ENCODE data around the gene CARMIL1.

The CARMIL1 gene

DNA sequence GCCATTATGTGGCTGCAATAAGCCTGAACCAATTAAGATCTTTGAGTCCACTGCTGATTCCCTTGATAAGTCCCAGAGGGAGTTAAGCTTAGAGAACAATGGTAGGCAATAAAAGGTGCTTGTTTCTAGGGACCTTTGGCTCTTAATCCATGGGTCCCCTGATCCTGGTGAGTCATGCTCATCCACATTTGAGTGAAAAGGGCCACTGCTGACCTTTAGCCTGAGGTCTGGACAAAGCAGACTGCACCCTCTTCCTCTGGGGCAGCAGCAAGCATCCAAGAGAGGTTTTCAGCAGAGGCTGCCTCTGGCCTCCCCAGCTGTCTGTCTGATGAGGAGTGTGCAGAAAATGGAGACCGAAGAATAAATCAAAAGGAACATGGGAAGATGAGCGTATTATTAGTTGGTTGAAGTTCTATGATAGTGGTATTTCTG is 356.7 kb downstream of the CARMIL1 start:
- TF ChIP-seq, protein P1, sequence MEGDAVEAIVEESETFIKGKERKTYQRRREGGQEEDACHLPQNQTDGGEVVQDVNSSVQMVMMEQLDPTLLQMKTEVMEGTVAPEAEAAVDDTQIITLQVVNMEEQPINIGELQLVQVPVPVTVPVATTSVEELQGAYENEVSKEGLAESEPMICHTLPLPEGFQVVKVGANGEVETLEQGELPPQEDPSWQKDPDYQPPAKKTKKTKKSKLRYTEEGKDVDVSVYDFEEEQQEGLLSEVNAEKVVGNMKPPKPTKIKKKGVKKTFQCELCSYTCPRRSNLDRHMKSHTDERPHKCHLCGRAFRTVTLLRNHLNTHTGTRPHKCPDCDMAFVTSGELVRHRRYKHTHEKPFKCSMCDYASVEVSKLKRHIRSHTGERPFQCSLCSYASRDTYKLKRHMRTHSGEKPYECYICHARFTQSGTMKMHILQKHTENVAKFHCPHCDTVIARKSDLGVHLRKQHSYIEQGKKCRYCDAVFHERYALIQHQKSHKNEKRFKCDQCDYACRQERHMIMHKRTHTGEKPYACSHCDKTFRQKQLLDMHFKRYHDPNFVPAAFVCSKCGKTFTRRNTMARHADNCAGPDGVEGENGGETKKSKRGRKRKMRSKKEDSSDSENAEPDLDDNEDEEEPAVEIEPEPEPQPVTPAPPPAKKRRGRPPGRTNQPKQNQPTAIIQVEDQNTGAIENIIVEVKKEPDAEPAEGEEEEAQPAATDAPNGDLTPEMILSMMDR (IDR thresholded peaks at IDR 0.05), result no peak
- Histone ChIP-seq H3K4me3 (ENCODE audit: low read depth in 1 of 2, low read length in 1 of 2) (no peak overlapping the region), H3K9me3 (no peaks in the 10 kb centered on the region), H3K27me3 (peaks cover 10% of the 10 kb centered on the region), H3K4me1 (ENCODE audit: control insufficient read depth in 1 of 2, insufficient read depth in 1 of 2, low read depth in 1 of 2, low read length in 1 of 2) (no peaks in the 10 kb centered on the region), H3K27ac (no peak overlapping the region), H3K36me3 (no peaks in the 10 kb centered on the region)

DNA sequence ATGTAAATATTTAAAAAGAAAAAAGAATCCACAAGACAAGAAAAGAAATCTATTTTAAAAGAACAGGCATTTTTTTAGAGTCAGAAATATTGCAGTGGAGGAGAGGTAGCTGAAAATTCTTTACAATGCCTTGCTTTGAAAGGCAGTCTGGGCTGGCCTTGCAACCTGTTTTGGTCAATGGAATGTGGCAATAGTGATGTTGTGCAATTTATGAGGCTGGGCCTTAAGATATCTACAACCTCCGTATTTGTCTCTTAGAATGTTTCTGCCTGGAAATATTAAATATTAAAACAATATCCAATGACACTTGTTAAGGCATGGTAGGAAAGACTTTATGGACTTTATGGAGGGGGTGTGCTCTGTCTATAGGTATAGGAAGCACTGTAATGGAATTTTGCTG is 358.0 kb downstream of the CARMIL1 start:
- Histone ChIP-seq H3K27ac (no peak overlapping the region), H3K4me3 (ENCODE audit: low read depth in 1 of 2, low read length in 1 of 2) (no peak overlapping the region), H3K9me3 (no peaks in the 10 kb centered on the region), H3K27me3 (peaks cover 14% of the 10 kb centered on the region), H3K4me1 (ENCODE audit: control insufficient read depth in 1 of 2, insufficient read depth in 1 of 2, low read depth in 1 of 2, low read length in 1 of 2) (no peaks in the 10 kb centered on the region), H3K36me3 (no peaks in the 10 kb centered on the region)
- TF ChIP-seq, protein P1 (IDR thresholded peaks at IDR 0.05), result no peak

DNA sequence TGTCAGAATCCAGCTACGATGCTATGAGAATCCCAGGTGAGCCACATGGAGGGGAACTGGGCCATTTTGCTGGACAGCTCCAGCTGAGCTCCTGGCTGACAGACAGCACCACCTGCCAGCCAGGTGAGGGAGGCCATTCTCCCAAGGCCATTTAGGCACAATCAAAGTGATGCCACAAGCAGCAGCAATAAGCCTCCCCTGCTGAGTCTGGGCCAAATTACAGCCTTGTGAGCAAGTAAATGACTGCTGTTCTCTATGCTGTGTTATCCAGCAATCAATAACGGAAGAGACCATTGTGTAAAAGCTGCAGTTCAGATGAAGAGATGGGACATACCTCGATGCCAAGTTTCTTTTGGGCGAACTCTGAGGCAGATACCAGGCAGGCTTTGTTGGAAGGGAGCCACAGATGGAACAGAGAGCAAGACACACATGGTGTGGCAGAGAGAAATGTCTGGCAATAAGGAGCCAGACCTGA is 358.8 kb downstream of the CARMIL1 start:
- TF ChIP-seq, protein P1 (IDR thresholded peaks at IDR 0.05), result no peak
- H3K27me3 ChIP-seq, result peaks cover 20% of the 10 kb centered on the region
- no peaks in the 10 kb centered on the region for H3K9me3 ChIP-seq
- no peaks in the 10 kb centered on the region for H3K4me1 ChIP-seq (ENCODE audit: control insufficient read depth in 1 of 2, insufficient read depth in 1 of 2, low read depth in 1 of 2, low read length in 1 of 2)
- no peak overlapping the region for H3K27ac ChIP-seq
- H3K4me3 ChIP-seq (ENCODE audit: low read depth in 1 of 2, low read length in 1 of 2), result no peak overlapping the region
- no peaks in the 10 kb centered on the region for H3K36me3 ChIP-seq

DNA sequence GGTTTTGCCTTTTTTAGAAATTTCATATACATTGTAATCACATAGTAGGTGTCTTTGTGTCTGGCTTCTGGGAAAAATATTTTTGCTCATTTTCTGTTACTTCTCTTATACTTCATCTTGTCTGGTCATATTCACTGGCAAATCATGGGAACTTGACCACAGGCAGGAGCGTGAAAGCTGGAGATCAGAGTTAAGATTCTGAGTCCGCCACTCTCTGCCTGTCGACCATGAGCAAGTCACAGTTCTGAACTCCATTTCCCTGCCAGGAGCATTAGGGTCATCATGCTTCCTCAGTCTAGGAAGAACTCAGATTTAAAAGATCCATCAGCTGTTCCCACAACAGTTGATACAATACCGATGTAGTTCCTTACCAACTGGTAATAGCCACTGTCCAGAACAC is 360.5 kb downstream of the CARMIL1 start:
- Histone ChIP-seq H3K4me3 (ENCODE audit: low read depth in 1 of 2, low read length in 1 of 2) (no peak overlapping the region), H3K27ac (no peak overlapping the region), H3K36me3 (no peaks in the 10 kb centered on the region), H3K9me3 (no peaks in the 10 kb centered on the region), H3K27me3 (peaks cover 32% of the 10 kb centered on the region), H3K4me1 (ENCODE audit: control insufficient read depth in 1 of 2, insufficient read depth in 1 of 2, low read depth in 1 of 2, low read length in 1 of 2) (no peaks in the 10 kb centered on the region)
- TF ChIP-seq, protein P1 (IDR thresholded peaks at IDR 0.05), result no peak

DNA sequence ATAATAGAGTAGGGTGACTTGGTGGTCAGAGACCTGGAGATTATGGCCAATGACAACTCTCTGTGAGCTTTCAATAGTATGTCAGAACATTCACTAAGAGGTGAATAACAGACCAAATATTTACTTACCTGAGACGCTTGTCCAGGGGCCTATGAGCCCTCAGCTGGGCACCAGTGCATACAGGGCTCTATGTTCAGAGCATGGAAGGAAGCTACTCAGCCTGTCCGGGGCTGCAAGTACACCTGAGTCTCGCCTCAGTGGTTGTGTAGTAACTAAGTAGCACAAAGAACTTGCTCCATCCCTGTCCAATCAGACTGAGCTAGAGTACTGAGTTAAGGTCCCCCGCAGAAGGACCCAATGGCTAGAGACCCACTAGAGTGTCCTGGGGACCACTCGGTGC is 361.3 kb downstream of the CARMIL1 start:
- no peak overlapping the region for H3K4me3 ChIP-seq (ENCODE audit: low read depth in 1 of 2, low read length in 1 of 2)
- peaks cover 37% of the 10 kb centered on the region for H3K27me3 ChIP-seq
- H3K9me3 ChIP-seq, result no peaks in the 10 kb centered on the region
- no peaks in the 10 kb centered on the region for H3K4me1 ChIP-seq (ENCODE audit: control insufficient read depth in 1 of 2, insufficient read depth in 1 of 2, low read depth in 1 of 2, low read length in 1 of 2)
- H3K36me3 ChIP-seq, result no peaks in the 10 kb centered on the region
- no peak overlapping the region for H3K27ac ChIP-seq
- TF ChIP-seq, protein P1 (IDR thresholded peaks at IDR 0.05), result no peak

DNA sequence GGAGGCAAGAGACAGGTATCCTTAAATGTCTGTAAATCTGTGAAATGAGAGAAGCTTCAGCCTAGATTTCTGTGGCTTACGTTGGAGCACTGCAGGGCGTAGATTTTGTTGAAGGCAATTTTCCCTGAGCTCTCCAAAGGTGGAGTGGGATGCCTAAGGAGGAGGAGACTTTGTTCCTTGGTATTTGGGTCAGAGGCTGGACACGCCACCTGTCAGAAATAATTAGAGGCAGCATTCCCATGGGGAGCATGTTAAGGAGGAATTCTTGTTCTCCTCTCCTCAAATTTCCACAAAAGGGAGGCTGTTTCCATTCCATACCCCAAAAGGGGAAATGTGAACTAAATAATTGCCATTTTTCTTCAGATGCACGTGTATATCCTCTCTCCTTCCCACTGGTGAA is 361.7 kb downstream of the CARMIL1 start:
- H3K4me3 ChIP-seq (ENCODE audit: low read depth in 1 of 2, low read length in 1 of 2), result no peak overlapping the region
- H3K4me1 ChIP-seq (ENCODE audit: control insufficient read depth in 1 of 2, insufficient read depth in 1 of 2, low read depth in 1 of 2, low read length in 1 of 2), result no peaks in the 10 kb centered on the region
- H3K36me3 ChIP-seq, result no peaks in the 10 kb centered on the region
- peaks cover 41% of the 10 kb centered on the region for H3K27me3 ChIP-seq
- no peak overlapping the region for H3K27ac ChIP-seq
- H3K9me3 ChIP-seq, result no peaks in the 10 kb centered on the region
- TF ChIP-seq, protein P1 (IDR thresholded peaks at IDR 0.05), result no peak

Data from neutrophil (primary cell).